K562 (cell line): Measurements from ENCODE around the gene NUDT15. TPM values are rescaled to one million over a fixed set of nuclear protein-coding genes. Genes with fewer than 3 reads are reported as not detected.

ENCODE experiments used
- ARHGAP35 ChIP-seq: fragments of 450-650 bp; IDR thresholded peaks from 2 replicates; pipeline ENCODE4 v1.6.1; 2018; ENCODE audit not compliant: partially characterized antibody
- BRD9 ChIP-seq: fragments of 450-650 bp; IDR thresholded peaks from 2 replicates; pipeline ENCODE4 v1.6.1; 2018; ENCODE audit warnings: low read depth; ENCODE audit not compliant: partially characterized antibody
- C11orf30 ChIP-seq: fragments of 450-650 bp; IDR thresholded peaks from 2 replicates; pipeline ENCODE4 v1.6.1; 2016; ENCODE audit warnings: low read depth, mild to moderate bottlenecking
- CBX3 ChIP-seq, 2 experiments: IDR thresholded peaks; 1 replicate in 1 of 2; 2 replicates in 1 of 2; pipeline ENCODE4 v1.6.1; 2012; ENCODE audit warnings: inconsistent platforms in 2 of 2, low read length in 2 of 2, borderline replicate concordance in 1 of 2, control low read depth in 1 of 2
- CREB3L1 ChIP-seq: fragments of 450-650 bp; IDR thresholded peaks from 2 replicates; pipeline ENCODE4 v1.6.1; 2014; ENCODE audit warnings: low read depth, mild to moderate bottlenecking, moderate library complexity, borderline replicate concordance
- ELF2 ChIP-seq: fragments of 250-450 bp; sonication (Bioruptor Pico); IDR thresholded peaks from 2 replicates; pipeline ENCODE4 v1.5.0; 2021; ENCODE audit warnings: mild to moderate bottlenecking
- HNRNPLL ChIP-seq: fragments of 200-400 bp; formaldehyde crosslinking; IDR thresholded peaks from 2 replicates; pipeline ENCODE4 v1.6.1; 2017; ENCODE audit warnings: low read length, low read depth, mild to moderate bottlenecking; ENCODE audit not compliant: poor library complexity, severe bottlenecking
- HSF4 ChIP-seq: fragments of 250-450 bp; sonication (Bioruptor Pico); IDR thresholded peaks from 2 replicates; pipeline ENCODE4 v2.1.2; 2022; ENCODE audit warnings: mild to moderate bottlenecking, moderate library complexity, borderline replicate concordance
- MYC ChIP-seq, 2 experiments: fragments of 250-450 bp in 1 of 2; sonication (Bioruptor Pico) in 1 of 2; IDR thresholded peaks; 2 replicates each; pipeline versions ENCODE4 v1.5.1 to v1.6.1; 2012 to 2021; ENCODE audit warnings: low read depth in 2 of 2, borderline replicate concordance in 1 of 2, improper control_type of control experiment in 1 of 2, low read length in 1 of 2, mild to moderate bottlenecking in 1 of 2, moderate library complexity in 1 of 2
- PHF21A ChIP-seq: fragments of 450-650 bp; IDR thresholded peaks from 2 replicates; pipeline ENCODE4 v1.6.1; 2017; ENCODE audit warnings: low read depth, borderline replicate concordance
- SIN3A ChIP-seq, 2 experiments: fragments of 150-350 bp in 1 of 2; IDR thresholded peaks; 2 replicates each; pipeline ENCODE4 v1.6.1; 2011 to 2016; ENCODE audit warnings: borderline replicate concordance in 2 of 2, low read depth in 2 of 2, low read length in 2 of 2, mild to moderate bottlenecking in 2 of 2, moderate library complexity in 2 of 2; ENCODE audit not compliant: control insufficient read depth in 1 of 2
- SLC30A9 ChIP-seq: fragments of 250-450 bp; sonication (Bioruptor Pico); IDR thresholded peaks from 2 replicates; pipeline ENCODE4 v1.8.0; 2022; ENCODE audit warnings: mild to moderate bottlenecking, moderate library complexity
- SMARCA4 ChIP-seq: fragments of 450-650 bp; IDR thresholded peaks from 2 replicates; pipeline ENCODE4 v1.6.1; 2016
- TAF7 ChIP-seq: fragments of 450-650 bp; IDR thresholded peaks from 2 replicates; pipeline ENCODE4 v1.6.1; 2016; ENCODE audit warnings: missing genetic modification characterization, missing compliant biosample characterization
- THAP7 ChIP-seq: fragments of 250-450 bp; sonication (Bioruptor Pico); IDR thresholded peaks from 2 replicates; pipeline ENCODE4 v1.5.0; 2021
- ZNF282 ChIP-seq: sonication (generic); formaldehyde crosslinking; IDR thresholded peaks from 2 replicates; pipeline ENCODE4 v1.8.1; 2023; ENCODE audit warnings: missing genetic modification reagents
- ZNF561 ChIP-seq: fragments of 450-650 bp; formaldehyde crosslinking; conservative IDR thresholded peaks from 2 replicates; pipeline ENCODE4 v1.4.0; 2020; ENCODE audit warnings: mild to moderate bottlenecking, moderate library complexity
- ZNF655 ChIP-seq: fragments of 250-450 bp; sonication (Bioruptor Pico); IDR thresholded peaks from 2 replicates; pipeline ENCODE4 v1.5.0; 2021
- ZSCAN32 ChIP-seq: fragments of 450-650 bp; formaldehyde crosslinking; IDR thresholded peaks from 2 replicates; pipeline ENCODE4 v1.4.0; 2020; ENCODE audit warnings: mild to moderate bottlenecking, moderate library complexity
- polyA plus RNA-seq, 8 experiments: library from polyadenylated mRNA; depleted of rRNA in 4 of 8; stranded (reverse) in 5 of 8; unstranded in 3 of 8; fragments of >200 nt; fragmentation: Nextera tagmentation in 2 of 8; fragmentation: Illumina TruSeq in 1 of 8; extraction: Ambion mirVana in 2 of 8; extraction: Trizol in 1 of 8; gene quantifications; 2 replicates each; pipeline versions ENCODE4 v1.2.1 to v1.2.3, GENCODE V29; 2011 to 2014; ENCODE audit warnings: inconsistent platforms in 1 of 8, missing spikeins in 1 of 8
- total RNA-seq, 7 experiments: library from RNA; depleted of rRNA in 6 of 7; stranded (reverse); fragments of >200 nt in 6 of 7; fragmentation: Illumina TruSeq in 2 of 7; extraction: Trizol in 2 of 7; gene quantifications; 2 replicates each; pipeline versions ENCODE4 v1.2.1 to v1.2.3, GENCODE V29; 2011 to 2021; ENCODE audit warnings: low replicate concordance in 1 of 7
- TF ChIP-seq, protein P1 (sequence below): fragments of 250-450 bp; sonication (Bioruptor Pico); IDR thresholded peaks from 2 replicates; pipeline ENCODE4 v1.9.0; 2021; ENCODE audit warnings: mild to moderate bottlenecking
- TF ChIP-seq, protein P2 (sequence below): fragments of 250-450 bp; sonication (Bioruptor Pico); IDR thresholded peaks from 2 replicates; pipeline ENCODE4 v1.4.0; 2020; ENCODE audit warnings: mild to moderate bottlenecking, moderate library complexity, borderline replicate concordance

NUDT15 gene
- total and polyA plus RNA-seq, 9 of the 15 experiments (the other 6 are each of a cell fraction or from before 2014, with no cell fraction given), result 14.2 to 26.9 (median 21.6) TPM

DNA sequence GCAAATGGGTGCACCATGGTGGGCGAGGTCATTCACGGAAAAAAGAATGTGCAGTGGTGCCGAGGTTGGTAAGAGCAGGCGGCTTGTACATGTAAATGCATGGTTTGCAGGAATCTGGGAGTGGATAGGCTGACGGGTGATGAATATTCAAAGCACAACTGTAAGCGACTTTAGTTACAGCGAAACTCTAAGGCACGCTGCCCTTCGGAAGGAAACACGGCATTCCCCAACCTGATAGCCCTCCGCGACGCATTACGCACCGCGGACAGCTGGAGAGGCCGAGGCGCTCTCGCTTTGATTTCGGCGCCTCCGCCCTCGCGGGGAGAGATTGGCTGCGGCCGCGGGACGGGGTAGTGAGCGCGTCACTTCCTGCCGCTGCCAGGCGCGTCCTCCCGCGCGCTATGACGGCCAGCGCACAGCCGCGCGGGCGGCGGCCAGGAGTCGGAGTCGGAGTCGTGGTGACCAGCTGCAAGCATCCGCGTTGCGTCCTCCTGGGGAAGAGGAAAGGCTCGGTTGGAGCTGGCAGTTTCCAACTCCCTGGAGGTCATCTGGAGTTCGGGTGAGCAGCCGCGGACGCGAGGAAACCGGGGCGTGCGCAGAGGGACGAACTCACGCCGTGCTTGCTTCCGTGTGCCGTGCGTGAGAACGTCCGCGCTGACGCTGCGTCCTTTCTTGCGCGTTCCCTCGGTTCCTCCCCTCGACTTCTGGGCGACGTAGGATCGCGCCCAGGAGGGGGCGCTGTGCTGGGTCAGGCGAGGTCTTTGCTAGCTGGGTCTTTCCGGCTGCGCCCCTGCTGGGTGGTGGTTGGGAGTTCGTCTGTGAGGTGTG lies at the start of gene NUDT15 (continued):
- TF ChIP-seq HSF4 (no peak), ZNF282 (CRISPR knock-in tag) (peak; percentile 43; the same call in 1 of the 2 replicates), HNRNPLL (peak; percentile 78), SLC30A9 (no peak), ELF2 (CRISPR knock-in tag) (peak; percentile 60), C11orf30 (peak; percentile 75), ZSCAN32 (CRISPR knock-in tag) (no peak), THAP7 (no peak), BRD9 (no peak), CREB3L1 (peak; percentile 53; the same call in 1 of the 2 replicates), ZNF561 (no peak), ARHGAP35 (no peak), PHF21A (peak; percentile 95), ZNF655 (CRISPR knock-in tag) (no peak), TAF7 (tag) (no peak), SMARCA4 (no peak), SIN3A (IDR thresholded peaks at IDR 0.05; ENCODE audit: borderline replicate concordance in 2 of 2, control insufficient read depth in 1 of 2, low read depth in 2 of 2, low read length in 2 of 2) (peak; percentile 73 to 77; a peak in 1 of 4 replicates), CBX3 (IDR thresholded peaks at IDR 0.05; ENCODE audit: borderline replicate concordance in 1 of 2, low read length in 2 of 2) (peak in 1 of 2 experiments; percentile 85; a peak in 1 of 3 replicates), MYC (IDR thresholded peaks at IDR 0.05; ENCODE audit: low read depth, low read length) (peak; percentile 81), MYC (CRISPR knock-in tag; IDR thresholded peaks at IDR 0.05; ENCODE audit: borderline replicate concordance, low read depth) (no peak; the same call in 1 of the 2 replicates)
- TF ChIP-seq, protein P1, sequence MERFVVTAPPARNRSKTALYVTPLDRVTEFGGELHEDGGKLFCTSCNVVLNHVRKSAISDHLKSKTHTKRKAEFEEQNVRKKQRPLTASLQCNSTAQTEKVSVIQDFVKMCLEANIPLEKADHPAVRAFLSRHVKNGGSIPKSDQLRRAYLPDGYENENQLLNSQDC (CRISPR knock-in tag), result no peak
- TF ChIP-seq, protein P2, sequence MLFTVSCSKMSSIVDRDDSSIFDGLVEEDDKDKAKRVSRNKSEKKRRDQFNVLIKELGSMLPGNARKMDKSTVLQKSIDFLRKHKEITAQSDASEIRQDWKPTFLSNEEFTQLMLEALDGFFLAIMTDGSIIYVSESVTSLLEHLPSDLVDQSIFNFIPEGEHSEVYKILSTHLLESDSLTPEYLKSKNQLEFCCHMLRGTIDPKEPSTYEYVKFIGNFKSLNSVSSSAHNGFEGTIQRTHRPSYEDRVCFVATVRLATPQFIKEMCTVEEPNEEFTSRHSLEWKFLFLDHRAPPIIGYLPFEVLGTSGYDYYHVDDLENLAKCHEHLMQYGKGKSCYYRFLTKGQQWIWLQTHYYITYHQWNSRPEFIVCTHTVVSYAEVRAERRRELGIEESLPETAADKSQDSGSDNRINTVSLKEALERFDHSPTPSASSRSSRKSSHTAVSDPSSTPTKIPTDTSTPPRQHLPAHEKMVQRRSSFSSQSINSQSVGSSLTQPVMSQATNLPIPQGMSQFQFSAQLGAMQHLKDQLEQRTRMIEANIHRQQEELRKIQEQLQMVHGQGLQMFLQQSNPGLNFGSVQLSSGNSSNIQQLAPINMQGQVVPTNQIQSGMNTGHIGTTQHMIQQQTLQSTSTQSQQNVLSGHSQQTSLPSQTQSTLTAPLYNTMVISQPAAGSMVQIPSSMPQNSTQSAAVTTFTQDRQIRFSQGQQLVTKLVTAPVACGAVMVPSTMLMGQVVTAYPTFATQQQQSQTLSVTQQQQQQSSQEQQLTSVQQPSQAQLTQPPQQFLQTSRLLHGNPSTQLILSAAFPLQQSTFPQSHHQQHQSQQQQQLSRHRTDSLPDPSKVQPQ (CRISPR knock-in tag), result no peak
